Activated B cell treated with CpG ODN at 0.5 μM for 24 hours (primary cell): ENCODE data around the gene CSF2. TPM values are rescaled to one million over a fixed set of nuclear protein-coding genes. Genes with fewer than 3 reads are reported as not detected.

Source experiments
- ATAC-seq: fragments of 200-7000 bp; cut with Tn5 transposase; one replicate; pipeline ENCODE4 v1.10.0; 2021; ENCODE audit warnings: low read depth, mild to moderate bottlenecking, moderate library complexity
- CTCF ChIA-PET: fragments of 350-600 bp; sonication (Branson Sonifier 250); formaldehyde crosslinking; loops from one replicate; lab custom pipeline; 2021; ENCODE audit warnings: antibody characterized with exemption; lab: Charles Lee
- POLR2A ChIA-PET: fragments of 350-600 bp; sonication (Branson Sonifier 250); formaldehyde crosslinking; loops from one replicate; lab custom pipeline; 2021; ENCODE audit warnings: antibody characterized with exemption; lab: Charles Lee
- DNase-seq: peaks from one replicate; pipeline ENCODE4 v3.0.0; 2022
- H3K27ac Mint-ChIP-seq: one replicate; pipeline ENCODE4 v1.8.0; 2020; ENCODE audit warnings: mixed read lengths
- H3K27me3 Mint-ChIP-seq: one replicate; pipeline ENCODE4 v1.8.0; 2021; ENCODE audit warnings: mixed read lengths
- H3K36me3 Mint-ChIP-seq: one replicate; pipeline ENCODE4 v1.8.0; 2021; ENCODE audit warnings: low read depth, mixed read lengths
- H3K4me1 Mint-ChIP-seq: one replicate; pipeline ENCODE4 v1.8.0; 2021; ENCODE audit warnings: mixed read lengths
- H3K4me3 Mint-ChIP-seq: one replicate; pipeline ENCODE4 v1.8.0; 2020; ENCODE audit warnings: mild to moderate bottlenecking, mixed read lengths
- H3K9me3 Mint-ChIP-seq: one replicate; pipeline ENCODE4 v1.8.0; 2020; ENCODE audit warnings: mixed read lengths
- intact Hi-C: fragments of 100-400 bp; cut with micrococcal nuclease; formaldehyde crosslinking; loops from one replicate; pipeline ENCODE4 v1.15.1; 2024
- total RNA-seq: library from RNA; stranded (reverse); gene quantifications from 2 replicates; pipeline ENCODE4 v1.2.3, GENCODE V29; 2022
- TF ChIP-seq, protein P1 (sequence below): fragments of 200-600 bp; IDR thresholded peaks from one replicate; pipeline ENCODE4 v1.8.0; 2022; ENCODE audit warnings: antibody characterized with exemption, mild to moderate bottlenecking

Gene CSF2
- total RNA-seq, 1 donor from 2014 or later: not detected

DNA sequence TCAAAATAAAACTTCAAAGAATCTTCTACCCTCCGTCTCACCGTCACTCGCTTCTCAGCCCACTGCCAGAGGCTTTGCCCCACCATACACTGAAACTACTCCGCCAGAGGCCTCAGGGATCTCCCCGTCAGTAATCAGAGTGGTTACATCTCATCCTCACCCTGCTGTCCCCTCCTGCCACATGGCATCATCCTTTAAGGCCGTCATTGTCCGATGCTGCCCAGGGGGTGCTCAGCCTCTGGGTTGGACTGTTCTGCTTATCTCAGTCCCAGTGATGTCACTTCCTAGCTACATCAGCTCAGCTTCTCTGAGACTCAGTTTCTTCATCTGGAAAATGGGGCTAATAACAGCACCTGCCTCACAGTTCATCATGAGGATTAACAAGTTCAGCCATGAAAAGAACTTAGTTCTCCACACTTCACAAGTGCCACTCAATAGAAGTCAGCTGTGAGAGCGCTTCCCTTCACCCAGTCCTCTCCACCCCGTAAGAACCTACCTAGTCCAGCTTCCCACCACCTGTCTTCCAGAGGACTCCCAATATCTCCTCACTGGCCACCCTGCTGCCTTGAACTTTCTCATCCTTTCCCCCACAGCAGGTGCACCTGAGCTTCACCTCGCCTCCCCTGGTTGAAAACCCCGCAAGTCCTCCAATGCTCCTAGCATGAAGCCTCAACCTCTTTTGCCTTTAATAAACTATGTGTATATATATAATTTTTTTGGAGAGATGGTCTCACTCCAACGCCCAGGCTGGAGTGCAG lies 15.9 kb upstream of the CSF2 start:
- Mint-ChIP-seq H3K4me1 (no peaks in the 10 kb centered on the region), H3K4me3 (no peak overlapping the region), H3K9me3 (no peaks in the 10 kb centered on the region), H3K27me3 (no peaks in the 10 kb centered on the region), H3K27ac (no peak overlapping the region), H3K36me3 (no peaks in the 10 kb centered on the region)
- DNase-seq (peak; percentile 10), ATAC-seq (no peak)
- POLR2A ChIA-PET: no interaction called here
- intact Hi-C loops: no loop called here
- CTCF ChIA-PET: interaction anchor here (0.7 to 8.4 kb wide), 3 partner anchors 48 to 468 kb away, joined by 3 to 94 read pairs (median 3); no protein-coding TSS in a partner anchor
- TF ChIP-seq, protein P1, sequence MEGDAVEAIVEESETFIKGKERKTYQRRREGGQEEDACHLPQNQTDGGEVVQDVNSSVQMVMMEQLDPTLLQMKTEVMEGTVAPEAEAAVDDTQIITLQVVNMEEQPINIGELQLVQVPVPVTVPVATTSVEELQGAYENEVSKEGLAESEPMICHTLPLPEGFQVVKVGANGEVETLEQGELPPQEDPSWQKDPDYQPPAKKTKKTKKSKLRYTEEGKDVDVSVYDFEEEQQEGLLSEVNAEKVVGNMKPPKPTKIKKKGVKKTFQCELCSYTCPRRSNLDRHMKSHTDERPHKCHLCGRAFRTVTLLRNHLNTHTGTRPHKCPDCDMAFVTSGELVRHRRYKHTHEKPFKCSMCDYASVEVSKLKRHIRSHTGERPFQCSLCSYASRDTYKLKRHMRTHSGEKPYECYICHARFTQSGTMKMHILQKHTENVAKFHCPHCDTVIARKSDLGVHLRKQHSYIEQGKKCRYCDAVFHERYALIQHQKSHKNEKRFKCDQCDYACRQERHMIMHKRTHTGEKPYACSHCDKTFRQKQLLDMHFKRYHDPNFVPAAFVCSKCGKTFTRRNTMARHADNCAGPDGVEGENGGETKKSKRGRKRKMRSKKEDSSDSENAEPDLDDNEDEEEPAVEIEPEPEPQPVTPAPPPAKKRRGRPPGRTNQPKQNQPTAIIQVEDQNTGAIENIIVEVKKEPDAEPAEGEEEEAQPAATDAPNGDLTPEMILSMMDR: no peak

DNA sequence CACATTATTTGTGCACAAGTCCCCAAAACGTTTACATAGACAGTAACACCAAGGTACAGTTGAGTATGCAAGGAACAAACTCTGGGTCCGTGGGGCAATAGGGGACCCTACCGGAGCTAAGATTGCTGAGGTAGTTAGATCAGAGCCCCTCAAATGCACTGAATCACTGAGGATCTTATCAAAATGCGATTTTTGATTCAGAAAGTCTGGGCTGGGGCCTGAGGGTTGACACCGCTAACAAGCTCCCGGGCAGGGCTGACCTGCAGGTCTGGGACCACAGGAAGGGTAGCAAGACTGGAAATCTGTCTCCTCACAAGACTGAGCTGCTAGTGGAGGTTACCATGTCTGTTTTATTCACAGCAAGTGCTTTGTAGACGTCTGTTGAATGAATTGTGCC lies 14.9 kb upstream of the CSF2 start:
- H3K4me1 Mint-ChIP-seq: no peaks in the 10 kb centered on the region
- no peaks in the 10 kb centered on the region for H3K36me3 Mint-ChIP-seq
- no peaks in the 10 kb centered on the region for H3K27me3 Mint-ChIP-seq
- CTCF ChIA-PET: interaction anchor here (1.4 to 8.4 kb wide), 2 partner anchors 49 to 469 kb away, joined by 3 to 94 read pairs; no protein-coding TSS in a partner anchor
- TF ChIP-seq, protein P1: no peak
- DNase-seq (no peak), ATAC-seq (no peak)
- H3K4me3 Mint-ChIP-seq: no peak overlapping the region
- intact Hi-C loops: no loop called here
- no peak overlapping the region for H3K27ac Mint-ChIP-seq
- POLR2A ChIA-PET: no interaction called here
- no peaks in the 10 kb centered on the region for H3K9me3 Mint-ChIP-seq

- no peak overlapping the region for H3K4me3 Mint-ChIP-seq
- H3K27me3 Mint-ChIP-seq: no peaks in the 10 kb centered on the region
- ChIA-PET POLR2A (no interaction called here), CTCF (interaction anchor here (1.4 to 8.4 kb wide), 2 partner anchors 49 to 470 kb away, joined by 3 to 94 read pairs; no protein-coding TSS in a partner anchor)
- H3K4me1 Mint-ChIP-seq: no peaks in the 10 kb centered on the region
- intact Hi-C loops: no loop called here
- no peaks in the 10 kb centered on the region for H3K9me3 Mint-ChIP-seq
- no peak overlapping the region for H3K27ac Mint-ChIP-seq
- ATAC-seq: no peak
- no peaks in the 10 kb centered on the region for H3K36me3 Mint-ChIP-seq
- DNase-seq: peak; percentile 7
- TF ChIP-seq, protein P1: no peak
Observed at GRCh38 chr5:132059043-132059695, 14.4 kb upstream of the CSF2 start.

DNA sequence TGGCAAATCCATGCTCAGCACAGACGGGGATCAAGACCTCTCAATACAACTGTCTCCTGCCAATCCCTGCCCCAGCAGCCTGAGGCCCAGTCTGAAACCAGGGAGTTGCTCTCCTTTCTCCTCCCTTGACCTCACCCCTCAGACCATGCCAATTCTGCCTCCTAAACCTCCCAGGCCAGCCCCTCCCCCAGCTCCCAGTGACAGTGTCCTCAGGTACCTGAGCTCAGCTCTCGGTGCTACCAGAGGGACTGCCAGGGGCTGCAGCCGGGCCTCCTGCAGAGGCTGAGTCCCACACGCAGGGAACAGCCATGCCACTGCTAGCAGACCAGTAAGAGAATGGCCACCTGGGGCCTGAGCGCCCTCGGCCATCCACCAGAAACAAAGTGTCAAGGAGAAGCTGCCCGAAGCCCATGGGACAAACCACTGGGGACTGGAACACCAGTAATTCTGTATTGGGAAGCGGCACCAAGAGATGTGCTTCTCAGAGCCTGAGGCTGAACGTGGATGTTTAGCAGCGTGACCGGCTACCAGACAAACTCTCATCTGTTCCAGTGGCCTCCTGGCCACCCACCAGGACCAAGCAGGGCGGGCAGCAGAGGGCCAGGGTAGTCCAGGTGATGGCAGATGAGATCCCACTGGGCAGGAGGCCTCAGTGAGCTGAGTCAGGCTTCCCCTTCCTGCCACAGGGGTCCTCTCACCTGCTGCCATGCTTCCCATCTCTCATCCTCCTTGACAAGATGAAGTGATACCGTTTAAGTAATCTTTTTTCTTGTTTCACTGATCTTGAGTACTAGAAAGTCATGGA lies 13.7 kb upstream of the CSF2 start:
- Mint-ChIP-seq H3K36me3 (no peaks in the 10 kb centered on the region), H3K9me3 (no peaks in the 10 kb centered on the region), H3K4me3 (no peak overlapping the region), H3K27ac (no peak overlapping the region), H3K27me3 (no peaks in the 10 kb centered on the region), H3K4me1 (peaks cover 4% of the 10 kb centered on the region)
- ATAC-seq (no peak), DNase-seq (peak; percentile 10)
- TF ChIP-seq, protein P1: no peak
- CTCF ChIA-PET: interaction anchor here (8.4 kb wide), 1 partner anchor 471 kb away, joined by 94 read pairs; no protein-coding TSS in a partner anchor
- intact Hi-C loops: no loop called here
- POLR2A ChIA-PET: no interaction called here
